DMS 273 (cell line): ENCODE results near the gene ARMH3.

Experiments
- DNase-seq: peaks from one replicate; lab custom pipeline; 2025; ENCODE audit not compliant: unreplicated experiment; lab: John Stamatoyannopoulos, UW

Gene ARMH3

DNA sequence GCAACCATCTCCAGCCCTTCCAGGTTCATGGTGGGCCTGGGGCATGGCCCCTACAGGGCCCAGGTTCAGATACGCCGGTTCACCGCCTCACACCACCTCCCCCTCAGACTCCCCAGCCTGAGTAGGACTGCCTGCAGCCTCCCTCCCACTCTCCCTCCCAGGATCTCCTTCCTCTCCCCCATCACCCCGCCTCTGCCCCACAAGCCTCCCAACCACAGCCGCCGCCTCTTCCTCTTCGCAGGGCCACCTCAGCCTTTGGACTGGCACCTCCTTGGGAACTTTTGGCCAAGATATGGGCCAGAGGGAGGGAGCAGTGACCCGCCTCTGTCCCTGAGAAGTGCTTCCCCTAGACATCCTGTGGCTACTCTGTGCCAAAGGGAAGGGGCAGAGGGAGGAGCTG lies 221.6 kb downstream of the ARMH3 start:
- no peak for DNase-seq

- no peak for DNase-seq
These were observed 222.5 kb downstream of the ARMH3 start for GRCh38 chr10:101833466-101833865.

DNA sequence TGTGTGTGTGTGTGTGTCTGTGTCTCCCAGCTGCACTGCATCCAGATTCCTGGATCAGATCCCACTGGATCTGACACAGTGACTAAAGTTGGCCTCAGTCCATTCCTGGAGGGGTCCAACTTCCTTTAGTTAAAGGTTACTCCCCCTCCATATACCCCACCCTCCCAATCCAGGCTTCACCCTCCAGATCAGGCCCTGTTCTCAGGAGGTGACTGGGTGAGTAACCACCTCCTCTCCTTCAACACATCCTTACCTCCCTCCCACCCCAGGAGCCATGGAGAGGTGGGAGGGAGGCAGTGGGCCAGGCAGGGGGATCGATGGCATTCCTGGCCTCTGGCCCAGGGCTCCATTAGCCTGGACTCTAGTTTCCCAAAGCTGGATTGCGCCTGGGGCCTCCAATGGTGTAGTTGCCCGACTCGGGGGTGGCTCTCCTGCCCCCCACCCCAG lies 223.6 kb downstream of the ARMH3 start:
- DNase-seq = peak; percentile 32

- no peak for DNase-seq
These were observed 224.7 kb downstream of the ARMH3 start for GRCh38 chr10:101831169-101831811.

DNA sequence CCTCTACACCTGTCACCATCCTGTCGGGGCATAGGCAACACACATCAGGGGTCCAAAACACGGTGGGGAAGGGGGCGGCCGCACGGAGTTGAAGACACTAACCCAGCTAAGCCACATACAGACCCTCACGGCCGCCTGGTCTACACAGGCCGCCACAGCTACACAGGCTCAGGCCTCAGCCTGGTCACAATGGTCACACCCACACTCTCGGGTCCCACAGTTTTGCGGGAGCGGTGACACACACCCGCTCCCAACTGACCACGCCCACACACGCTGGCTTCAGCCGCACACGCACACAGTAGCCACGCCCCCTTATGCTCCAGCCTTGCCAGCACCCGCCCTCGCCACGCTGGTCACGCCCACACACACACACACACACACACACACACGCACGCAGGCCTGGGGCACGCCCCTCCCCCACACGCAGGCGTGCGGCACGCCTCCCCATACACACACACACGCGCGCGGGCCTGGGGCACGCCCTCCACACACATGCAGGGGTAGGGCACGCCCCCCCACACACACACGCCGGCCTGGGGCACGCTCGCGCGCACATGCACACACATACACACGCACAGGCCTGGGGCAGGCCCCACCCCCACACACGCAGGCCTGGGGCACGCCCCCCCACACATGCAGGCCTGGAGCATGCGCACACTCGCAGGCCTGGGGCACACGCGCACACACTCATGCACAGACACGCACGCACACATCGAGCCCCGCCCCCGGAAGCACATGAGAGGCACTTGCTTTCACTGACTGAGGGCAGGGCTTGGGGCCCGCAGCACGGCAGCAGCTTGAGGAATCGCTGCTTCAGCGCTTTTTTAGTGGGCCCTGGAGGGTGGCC lies 225.4 kb downstream of the ARMH3 start:
- DNase-seq = peak; percentile 84

GRCh38 chr10:101829561-101830315 lies 226.2 kb downstream of the ARMH3 start:
- no peak for DNase-seq

- no peak for DNase-seq
These were observed 227.0 kb downstream of the ARMH3 start for GRCh38 chr10:101828766-101829551.

DNA sequence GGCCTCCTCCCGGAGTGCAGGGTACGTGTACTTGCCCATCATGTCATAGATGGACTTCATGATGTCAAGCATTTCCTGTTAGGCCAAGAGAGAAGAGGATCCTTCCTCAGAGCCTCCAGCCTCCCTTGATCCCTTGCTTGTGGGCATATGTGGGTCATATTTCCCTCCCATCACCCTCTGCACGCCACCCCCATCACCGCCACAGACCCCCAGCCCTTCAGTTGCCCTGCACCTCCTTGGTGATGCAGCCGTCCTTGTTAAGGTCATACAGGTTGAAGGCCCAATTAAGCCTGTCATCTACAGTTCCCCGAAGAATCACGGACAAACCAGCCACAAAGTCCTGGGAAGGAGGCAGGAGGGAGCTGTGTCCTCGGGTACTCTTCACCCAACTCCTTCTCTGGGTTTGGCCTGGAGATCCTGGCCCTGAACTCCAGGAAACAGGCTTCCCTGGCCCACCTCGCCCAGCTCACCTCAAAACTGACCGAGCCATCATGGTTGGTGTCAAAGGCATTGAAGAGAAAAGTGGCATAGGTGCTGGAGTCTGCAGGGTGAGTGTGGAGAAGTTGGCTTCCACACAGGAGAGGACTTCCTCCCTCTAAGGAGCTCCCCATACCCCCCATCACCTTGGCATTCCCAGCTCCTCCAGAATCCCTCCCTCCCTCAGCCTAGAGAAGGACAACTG lies 227.9 kb downstream of the ARMH3 start:
- no peak for DNase-seq

- DNase-seq = no peak
These were observed 229.0 kb downstream of the ARMH3 start for GRCh38 chr10:101826852-101827434.

GRCh38 chr10:101824736-101825135 lies 231.2 kb downstream of the ARMH3 start:
- DNase-seq = no peak

GRCh38 chr10:101818872-101819633 lies 236.9 kb downstream of the ARMH3 start:
- DNase-seq = peak; percentile 78

DNA sequence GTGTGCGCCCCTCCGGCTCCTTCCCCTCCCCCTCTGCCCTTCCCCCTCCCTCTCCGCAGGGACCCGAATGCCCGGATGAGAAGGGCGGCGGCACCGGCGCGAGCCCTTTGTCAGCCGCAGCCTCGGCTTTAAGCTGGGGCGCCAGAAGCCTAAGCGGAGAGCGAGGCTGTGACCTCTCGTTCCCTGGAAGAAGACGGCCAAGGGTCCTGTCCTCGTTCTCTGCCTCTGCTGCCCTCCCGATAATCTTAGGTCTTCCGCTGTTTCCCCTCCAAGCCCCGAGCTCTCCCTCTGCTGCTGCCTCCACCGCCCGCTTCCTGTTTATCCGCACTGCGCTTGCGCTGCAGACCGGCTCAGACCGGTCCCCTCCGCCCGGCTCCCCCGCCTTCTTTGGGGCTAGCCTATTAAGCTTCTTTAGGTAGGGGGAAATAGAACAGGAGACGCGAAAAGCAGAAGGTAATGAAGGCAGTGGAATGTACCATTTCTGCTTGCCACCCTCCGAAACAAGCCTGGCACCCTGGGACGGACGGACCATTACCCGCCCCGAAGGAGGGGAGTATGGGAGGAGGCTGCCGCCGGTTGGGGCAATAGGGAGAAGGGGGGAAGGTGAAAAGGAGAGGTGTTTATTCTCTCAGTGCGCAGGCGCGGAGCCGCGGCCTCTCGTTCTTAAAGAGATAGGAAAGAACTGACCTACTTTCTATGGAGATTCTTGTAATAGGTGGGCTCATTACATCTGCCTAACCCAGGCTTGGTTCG lies 237.7 kb downstream of the ARMH3 start, which contains the start of gene OGA:
OGA (minus strand) TSS at position 326 of the 753 bp plus-strand sequence. CDS start 422 bp downstream, outside the sequence.
- peak; percentile 99 for DNase-seq

GRCh38 chr10:101817337-101818118 lies 238.4 kb downstream of the ARMH3 start:
- DNase-seq = peak; percentile 71

- DNase-seq = no peak
These were observed 239.0 kb downstream of the ARMH3 start for GRCh38 chr10:101816913-101817336.

DNA sequence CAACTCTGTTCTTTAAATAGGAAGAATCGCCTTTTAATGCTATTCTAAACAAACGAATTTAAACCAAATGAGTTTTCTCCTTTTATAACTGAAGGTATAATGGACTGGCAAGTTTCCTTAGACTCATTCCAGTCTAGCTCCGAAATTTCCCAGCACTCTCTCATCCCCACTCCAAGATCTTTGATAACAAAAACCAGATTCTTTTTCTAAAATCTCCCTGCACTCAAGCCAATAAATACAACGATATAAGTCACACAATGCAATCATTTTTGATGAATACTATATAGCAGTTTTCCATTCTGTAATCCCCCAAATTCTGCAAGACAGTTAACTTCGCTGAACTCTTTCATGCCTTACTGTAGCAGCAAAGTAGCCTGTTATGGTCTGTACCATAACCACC lies 239.6 kb downstream of the ARMH3 start:
- DNase-seq = no peak

DNA sequence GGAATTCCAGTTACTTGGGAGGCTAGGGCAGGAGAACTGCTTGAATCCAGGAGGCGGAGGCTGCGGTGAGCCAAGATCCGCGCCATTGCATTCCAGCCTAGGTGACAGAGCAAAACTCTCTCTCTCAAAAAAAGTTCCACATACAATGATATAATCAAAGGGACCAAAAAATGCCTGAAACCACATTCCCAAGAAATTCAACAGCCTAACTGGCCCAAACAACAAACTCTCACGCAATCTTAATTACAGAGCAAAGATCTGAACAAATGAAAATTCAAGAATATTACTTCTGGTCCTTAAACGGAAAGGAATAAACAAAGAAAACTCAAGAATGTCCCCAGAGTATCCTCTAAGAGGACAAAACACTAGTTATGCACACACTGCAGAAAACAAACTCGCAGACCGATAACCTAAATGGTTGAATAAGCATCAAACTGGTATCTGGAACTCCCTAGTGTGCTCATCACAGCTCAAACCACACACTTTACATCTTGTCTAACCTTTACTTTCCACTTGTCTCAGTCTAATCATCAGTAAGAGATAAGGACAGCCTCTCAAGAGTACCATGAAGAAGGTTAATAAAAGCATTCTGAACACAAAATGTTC lies 241.4 kb downstream of the ARMH3 start:
- no peak for DNase-seq

- peak; percentile 66 for DNase-seq
These were observed 243.4 kb downstream of the ARMH3 start for GRCh38 chr10:101812606-101813005.
